GM21737 (cell line): ENCODE data around the gene PHF21A.

Experiments used
- ATAC-seq: cut with Tn5 transposase; IDR thresholded peaks from one replicate; pipeline ENCODE4 v1.9.1; 2021; ENCODE audit warnings: mild to moderate bottlenecking, moderate library complexity; ENCODE audit not compliant: unreplicated experiment

PHF21A gene

GRCh38 chr11:45924927-45925326 is 196.3 kb downstream of the PHF21A start:
- no peak for ATAC-seq

GRCh38 chr11:45924036-45924915 is 197.0 kb downstream of the PHF21A start:
- ATAC-seq = no peak

- no peak for ATAC-seq
Observed at GRCh38 chr11:45922425-45923082, 198.7 kb downstream of the PHF21A start, which contains the start of gene LARGE2. Gene LARGE2 (plus strand): TSS chr11:45922656. CDS start chr11:45922883, 227 bp downstream.

GRCh38 chr11:45921561-45922424 is 199.5 kb downstream of the PHF21A start:
- no peak for ATAC-seq

GRCh38 chr11:45920531-45921477 is 200.4 kb downstream of the PHF21A start:
- no peak for ATAC-seq

- ATAC-seq = no peak
Observed at GRCh38 chr11:45919806-45920530, 201.3 kb downstream of the PHF21A start.

- ATAC-seq = no peak
Observed at GRCh38 chr11:45918962-45919675, 202.1 kb downstream of the PHF21A start.

- ATAC-seq = peak; percentile 35
Observed at GRCh38 chr11:45918331-45918941, 202.8 kb downstream of the PHF21A start.

- peak; percentile 85 for ATAC-seq
Observed at GRCh38 chr11:45917623-45918330, 203.5 kb downstream of the PHF21A start, which contains the start of gene PEX16. Gene PEX16 (minus strand): TSS chr11:45917877. CDS start chr11:45917811, 66 bp downstream.

GRCh38 chr11:45917286-45917622 is 204.0 kb downstream of the PHF21A start:
- no peak for ATAC-seq

GRCh38 chr11:45915446-45915845 is 205.8 kb downstream of the PHF21A start:
- no peak for ATAC-seq

GRCh38 chr11:45913942-45914635 is 207.2 kb downstream of the PHF21A start:
- no peak for ATAC-seq

GRCh38 chr11:45913514-45913913 is 207.7 kb downstream of the PHF21A start:
- no peak for ATAC-seq

GRCh38 chr11:45910623-45911022 is 210.6 kb downstream of the PHF21A start:
- ATAC-seq = no peak

GRCh38 chr11:45909594-45910475 is 211.4 kb downstream of the PHF21A start:
- ATAC-seq = no peak

- ATAC-seq = no peak
Observed at GRCh38 chr11:45907911-45908370, 213.3 kb downstream of the PHF21A start.
